GM19043 (cell line): ENCODE measurements around the gene CEP78.
"Not testable (repeated sequence)": the region's sequence is repeated elsewhere in the genome, so short reads cannot be mapped to it uniquely, and the experiment has no call there.

Experiments used
- ATAC-seq: cut with Tn5 transposase; IDR thresholded peaks from one replicate; pipeline ENCODE4 v1.9.1; 2021; ENCODE audit warnings: low read depth; ENCODE audit not compliant: unreplicated experiment

Gene CEP78, protein sequence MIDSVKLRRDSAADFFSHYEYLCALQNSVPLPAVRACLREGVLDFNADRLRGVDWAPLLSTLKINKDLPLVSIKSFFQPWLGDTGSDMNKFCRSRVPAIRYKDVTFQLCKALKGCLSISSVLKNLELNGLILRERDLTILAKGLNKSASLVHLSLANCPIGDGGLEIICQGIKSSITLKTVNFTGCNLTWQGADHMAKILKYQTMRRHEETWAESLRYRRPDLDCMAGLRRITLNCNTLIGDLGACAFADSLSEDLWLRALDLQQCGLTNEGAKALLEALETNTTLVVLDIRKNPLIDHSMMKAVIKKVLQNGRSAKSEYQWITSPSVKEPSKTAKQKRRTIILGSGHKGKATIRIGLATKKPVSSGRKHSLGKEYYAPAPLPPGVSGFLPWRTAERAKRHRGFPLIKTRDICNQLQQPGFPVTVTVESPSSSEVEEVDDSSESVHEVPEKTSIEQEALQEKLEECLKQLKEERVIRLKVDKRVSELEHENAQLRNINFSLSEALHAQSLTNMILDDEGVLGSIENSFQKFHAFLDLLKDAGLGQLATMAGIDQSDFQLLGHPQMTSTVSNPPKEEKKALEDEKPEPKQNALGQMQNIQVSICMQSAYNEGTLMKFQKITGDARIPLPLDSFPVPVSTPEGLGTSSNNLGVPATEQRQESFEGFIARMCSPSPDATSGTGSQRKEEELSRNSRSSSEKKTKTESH

DNA sequence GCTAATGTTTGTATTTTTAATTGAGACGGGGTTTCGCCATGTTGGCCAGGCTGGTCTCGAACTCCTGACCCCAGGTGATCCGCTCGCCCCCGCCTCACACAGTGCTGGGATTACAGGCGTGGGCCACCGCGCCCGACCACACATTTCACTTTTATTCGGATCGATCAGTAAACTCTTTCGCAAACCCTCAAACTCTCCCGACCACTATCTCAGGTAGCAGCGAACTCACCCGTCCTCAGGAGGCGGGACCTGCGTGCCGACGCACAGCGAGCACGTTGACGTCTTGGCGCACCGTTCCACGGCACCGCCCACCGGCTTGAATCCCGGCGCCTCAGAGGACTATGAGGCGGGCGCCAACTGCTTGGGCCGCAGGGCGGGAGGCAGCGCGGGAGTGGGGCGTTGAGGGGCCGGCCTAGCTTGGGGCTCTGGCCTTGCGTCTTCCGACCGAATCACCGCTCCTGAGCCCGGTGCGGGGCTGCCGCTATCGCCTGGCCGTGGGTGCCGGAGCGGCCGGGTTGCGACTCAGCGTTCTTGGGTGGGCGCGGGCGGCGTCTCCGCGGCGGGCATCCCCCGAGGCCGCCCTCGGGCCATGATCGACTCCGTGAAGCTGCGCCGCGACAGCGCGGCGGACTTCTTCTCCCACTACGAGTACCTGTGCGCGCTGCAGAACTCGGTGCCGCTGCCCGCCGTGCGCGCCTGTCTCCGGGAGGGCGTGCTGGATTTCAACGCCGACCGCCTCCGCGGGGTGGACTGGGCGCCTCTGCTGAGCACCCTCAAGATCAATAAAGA lies at the start of gene CEP78:
Gene CEP78 (plus strand): TSS at position 314 of the 789 bp plus-strand sequence. CDS start 276 bp downstream, at position 590.
- ATAC-seq: peak; percentile 97

DNA sequence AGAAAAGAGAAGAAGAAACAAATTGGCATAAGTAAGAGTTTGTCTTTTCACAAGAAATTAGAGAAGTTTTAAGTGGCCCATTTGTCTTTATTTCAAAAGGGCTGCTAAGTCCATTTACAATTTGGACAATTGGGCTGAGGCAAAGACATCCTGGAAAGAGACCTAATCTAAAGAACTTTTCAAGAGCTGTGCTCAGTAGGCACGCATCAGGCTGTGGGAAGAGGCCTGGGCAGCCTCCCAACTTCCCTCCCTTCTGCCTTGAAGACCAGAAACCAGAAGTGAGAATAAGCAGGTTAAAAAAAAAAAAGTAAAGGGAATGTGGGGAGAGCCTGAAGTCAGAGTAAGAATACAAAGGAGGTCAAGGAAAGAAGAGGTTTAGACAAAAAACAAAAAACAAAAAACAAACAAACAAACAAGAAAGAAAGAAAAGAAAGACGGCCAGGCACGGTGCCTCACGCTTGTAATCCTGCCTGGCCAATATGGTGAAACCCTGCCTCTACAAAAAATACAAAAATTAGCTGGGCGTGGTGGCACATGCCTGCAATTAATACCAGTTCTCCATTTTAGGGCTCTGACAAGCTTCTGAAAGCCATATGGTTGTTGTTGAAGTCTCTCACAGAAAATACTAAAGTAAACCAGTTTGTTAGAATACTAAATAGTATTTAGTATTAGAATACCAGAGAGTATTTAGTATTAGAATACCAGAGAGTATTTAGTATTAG lies 48.0 kb upstream of the CEP78 start:
- ATAC-seq: no peak

DNA sequence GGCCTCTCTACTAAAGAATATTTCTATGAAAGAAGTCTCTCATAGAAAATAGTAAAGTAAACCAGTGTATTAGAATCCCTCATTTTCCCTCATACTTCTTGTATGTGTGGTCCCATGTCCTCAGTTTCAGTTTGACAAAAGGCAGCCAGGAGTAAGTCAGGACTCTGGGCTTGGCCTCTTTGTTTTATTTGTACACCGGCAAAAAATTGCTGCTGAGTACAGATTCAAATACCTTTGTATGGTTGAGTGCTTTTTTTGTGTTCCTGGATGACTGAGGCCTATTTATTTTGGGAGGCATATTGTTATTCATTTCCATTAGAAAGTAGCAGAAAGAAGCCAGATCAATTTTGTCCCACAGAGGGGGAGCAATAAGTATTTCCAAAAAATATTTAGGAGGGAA lies 47.3 kb upstream of the CEP78 start:
- no peak for ATAC-seq

DNA sequence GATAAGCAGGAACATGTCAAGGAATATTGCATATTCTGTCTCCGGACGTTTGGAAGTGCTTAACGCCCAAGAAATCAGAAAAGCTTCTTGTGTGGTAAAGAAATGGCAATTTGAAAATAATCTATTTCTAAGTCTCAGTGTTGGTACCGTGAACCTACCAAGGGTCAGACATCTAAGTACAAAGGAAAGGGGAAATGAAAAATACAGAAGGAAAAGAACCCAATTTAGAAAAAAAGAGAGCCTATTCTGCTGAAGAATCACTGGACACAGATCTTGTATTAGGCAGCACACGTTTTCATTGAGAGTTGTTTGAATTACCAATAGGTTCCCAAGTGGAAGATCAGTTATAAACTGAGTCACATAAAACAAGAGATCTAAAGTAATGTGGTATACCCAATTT lies 46.9 kb upstream of the CEP78 start:
- ATAC-seq: no peak

DNA sequence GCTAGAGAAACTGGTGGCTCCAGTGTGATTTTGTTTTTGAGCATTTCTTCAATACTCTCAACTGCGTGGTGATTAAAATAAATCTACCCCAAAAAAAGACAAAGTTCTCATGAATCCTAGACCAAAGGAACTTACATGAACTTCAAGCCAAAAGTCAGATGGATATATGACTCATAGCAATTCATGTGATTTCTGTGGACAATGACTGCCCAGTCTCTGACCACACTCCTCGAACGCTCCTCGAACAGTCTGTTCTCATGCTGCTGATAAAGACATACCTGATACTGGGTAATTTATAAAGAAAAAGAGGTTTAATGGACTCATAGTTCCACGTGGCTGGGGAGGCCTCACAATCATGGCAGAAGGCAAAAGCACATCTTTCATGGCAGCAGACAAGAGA lies 46.4 kb upstream of the CEP78 start:
- no peak for ATAC-seq

DNA sequence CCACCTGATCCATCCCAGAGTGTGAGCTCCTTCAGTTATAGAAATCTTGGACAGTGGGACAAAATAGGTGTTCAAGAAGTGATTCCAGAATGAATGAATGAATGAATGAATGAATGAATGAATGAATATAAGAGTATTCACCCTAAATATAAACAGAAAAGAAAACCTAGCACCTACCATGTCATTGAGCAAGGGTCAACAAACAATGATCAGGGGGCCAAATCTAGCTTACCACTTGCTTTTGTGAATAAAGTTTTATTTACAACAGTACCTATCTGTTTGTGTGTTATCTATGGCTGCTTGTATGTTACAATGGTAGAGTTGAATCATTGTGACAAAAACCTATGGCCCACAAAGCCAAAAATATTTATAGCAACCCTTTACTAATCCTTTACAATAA lies 43.9 kb upstream of the CEP78 start:
- ATAC-seq: no peak

DNA sequence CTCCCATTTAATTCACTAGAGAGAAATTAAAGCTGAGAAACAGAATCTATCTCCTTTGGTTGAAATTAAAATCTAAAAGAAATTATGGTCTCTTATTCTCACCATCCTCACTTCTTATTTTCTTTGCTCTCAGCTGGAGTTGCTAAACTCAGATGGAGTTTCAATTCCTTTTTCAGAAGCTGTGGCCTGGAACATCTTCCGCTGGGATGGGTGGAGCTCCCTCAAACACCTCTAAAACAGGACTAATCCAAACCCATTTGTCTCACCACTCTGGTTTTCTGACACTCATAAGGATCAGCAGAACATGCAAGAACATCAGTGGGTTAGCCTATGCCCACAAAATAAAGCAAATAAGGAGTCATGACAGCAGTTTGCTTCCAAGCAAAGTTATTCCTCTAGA lies 39.6 kb upstream of the CEP78 start:
- peak; percentile 57 for ATAC-seq

DNA sequence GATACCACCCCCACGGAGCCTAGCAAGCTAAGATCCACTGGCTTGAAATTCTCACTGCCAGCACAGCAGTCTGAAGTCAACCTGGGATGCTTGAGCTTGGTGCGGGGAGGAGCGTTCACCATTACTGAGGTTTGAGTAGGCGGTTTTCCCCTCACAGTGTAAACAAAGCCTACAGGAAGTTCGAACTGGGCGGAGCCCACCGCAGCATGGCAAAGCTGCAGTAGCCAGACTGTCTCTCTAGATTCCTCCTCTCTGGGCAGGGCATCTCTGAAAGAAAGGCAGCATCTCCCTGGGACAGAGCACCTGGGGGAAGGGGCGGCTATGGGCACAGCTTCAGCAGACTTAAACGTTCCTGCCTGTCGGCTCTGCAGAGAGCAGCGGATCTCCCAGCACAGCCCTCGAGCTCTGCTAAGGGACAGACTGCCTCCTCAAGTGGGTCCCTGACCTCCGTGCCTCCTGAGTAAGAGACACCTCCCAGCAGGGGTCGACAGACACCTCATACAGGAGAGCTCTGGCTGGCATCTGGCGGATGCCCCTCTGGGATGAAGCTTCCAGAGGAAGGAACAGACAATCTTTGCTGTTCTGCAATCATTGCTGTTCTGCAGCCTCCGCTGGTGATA lies 34.6 kb upstream of the CEP78 start:
- ATAC-seq: peak; percentile 70

DNA sequence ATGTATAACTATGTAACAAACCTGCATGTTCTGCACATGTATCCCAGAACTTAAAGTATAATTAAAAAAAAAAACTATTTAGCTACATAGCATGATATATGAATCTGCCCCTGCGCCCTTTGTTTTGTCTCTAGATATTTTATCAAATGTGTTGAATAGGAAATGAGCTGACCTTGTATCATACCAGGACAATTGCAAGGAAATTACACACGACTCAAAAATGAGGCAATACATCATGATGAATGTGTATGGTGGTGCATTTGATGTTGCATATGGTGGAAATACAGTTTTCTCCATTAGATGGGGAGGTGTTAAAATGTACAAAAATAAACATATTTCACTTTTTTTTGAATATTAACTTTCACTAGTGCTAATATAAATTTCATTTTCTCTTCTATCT lies 28.6 kb upstream of the CEP78 start:
- ATAC-seq: no peak

DNA sequence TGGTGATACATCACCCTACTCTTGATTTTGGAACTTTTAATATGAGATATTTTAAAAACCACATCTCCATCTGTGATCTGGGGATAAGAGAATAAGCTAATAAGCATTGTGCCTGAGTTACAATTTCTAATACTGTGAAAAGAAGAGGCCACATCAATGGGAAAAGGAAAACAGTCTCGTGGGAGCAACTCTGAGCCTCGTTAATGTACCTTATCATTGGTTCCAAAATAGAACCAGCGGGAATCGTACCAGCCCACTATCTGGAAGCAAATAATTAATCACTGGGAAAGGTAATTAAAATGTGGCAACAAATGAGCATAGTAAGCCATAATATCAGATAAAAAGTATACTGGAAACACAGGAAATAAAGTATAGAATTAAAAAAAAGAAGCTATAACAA lies 28.0 kb upstream of the CEP78 start:
- ATAC-seq: no peak

DNA sequence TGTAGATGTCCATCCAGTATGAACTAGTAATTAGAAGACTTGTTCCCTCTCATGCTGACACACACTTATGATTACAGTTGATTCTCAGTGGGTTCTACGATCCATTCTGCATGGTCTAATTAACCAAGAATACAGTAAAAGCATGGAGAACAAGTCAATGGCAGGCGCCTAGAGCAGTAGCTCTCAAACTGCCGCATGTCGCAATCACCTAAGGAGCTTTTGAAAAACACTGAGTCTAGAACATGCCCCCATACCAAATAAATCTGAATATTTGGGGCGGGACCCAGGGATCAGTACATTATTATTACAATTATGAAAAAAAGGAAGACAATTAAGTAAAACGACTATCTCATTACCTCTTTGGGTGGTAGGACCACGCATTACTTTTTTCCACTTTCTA lies 26.7 kb upstream of the CEP78 start:
- ATAC-seq: no peak

DNA sequence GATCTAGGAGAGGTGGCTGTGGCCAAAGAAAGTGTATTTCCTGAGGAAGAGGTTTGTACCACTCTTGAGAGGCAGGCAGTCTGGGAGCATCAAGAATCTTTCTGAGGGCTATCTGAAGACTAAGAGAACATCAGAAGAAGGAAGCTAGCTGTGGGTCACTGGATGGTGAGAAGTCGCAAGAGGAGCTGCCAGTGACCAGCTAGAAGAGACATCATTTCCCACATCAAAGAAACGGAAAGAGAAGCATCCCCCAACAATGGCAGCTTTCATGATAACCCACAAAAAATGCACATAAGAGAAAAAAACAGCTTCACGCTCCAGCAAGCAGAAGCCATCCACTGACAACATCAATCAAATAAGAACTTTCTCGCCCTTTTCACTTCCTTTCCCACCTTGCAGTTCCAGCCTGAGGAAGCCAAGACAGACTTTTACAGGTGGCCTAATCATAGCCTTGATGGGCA lies 25.0 kb upstream of the CEP78 start:
- ATAC-seq: peak; percentile 91

DNA sequence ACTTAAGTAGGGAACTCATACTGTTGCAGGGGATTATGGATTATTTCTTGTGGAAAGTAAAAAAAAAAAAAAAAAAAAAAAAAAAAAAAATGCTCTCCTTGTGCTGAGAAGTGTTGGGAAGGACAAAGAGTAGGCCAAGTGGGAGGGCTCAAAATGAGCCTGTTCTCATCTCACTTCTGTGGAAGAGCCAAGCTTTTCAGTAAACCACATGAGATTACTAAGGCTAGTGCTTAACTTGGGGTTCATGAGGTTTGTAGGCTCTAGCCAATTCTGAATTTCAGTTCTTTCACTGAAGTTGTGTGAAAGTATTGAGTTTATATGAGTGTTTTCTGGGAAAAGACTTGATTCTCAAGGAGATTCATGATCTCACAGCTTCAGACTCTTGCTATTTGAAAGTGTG lies 23.0 kb upstream of the CEP78 start:
- no peak for ATAC-seq

DNA sequence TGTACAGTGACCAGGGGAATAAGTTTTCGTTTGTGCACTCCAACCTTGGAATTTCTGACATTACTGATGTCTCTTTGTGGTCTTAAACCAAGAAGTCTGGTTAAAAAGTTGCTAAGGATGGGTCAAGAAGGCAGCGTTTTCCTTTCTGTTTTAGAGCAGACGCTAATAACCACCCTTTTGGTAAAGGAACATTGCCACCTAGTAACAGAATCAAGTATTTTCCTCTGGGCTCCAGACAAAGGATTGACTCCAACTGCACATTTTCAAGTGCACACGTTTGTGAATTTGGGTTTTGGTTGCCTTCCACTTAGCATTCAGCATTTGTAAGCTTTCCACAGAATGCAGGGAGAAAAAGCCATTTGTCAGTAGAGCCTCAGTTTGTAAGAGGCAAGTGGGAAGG lies 22.2 kb upstream of the CEP78 start:
- ATAC-seq: no peak

DNA sequence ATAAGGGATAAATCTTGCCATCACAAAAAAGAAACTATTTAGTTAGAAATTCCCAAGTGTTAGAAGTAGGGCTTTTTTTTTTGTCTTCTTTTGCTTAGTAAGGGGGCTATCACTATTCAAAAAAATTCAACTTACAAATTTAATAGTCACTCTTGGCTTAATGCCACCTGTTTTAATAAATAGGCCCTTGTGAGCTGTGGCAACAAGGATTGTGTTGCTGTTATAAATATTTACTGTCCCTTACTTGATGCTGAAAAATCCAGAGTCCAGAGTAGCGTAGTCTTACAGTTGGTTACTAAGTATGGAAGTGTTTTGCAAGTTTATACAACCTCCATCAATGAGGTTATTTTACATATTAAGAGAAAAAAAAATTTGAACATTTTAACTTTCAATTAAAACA lies 21.4 kb upstream of the CEP78 start:
- ATAC-seq: no peak

DNA sequence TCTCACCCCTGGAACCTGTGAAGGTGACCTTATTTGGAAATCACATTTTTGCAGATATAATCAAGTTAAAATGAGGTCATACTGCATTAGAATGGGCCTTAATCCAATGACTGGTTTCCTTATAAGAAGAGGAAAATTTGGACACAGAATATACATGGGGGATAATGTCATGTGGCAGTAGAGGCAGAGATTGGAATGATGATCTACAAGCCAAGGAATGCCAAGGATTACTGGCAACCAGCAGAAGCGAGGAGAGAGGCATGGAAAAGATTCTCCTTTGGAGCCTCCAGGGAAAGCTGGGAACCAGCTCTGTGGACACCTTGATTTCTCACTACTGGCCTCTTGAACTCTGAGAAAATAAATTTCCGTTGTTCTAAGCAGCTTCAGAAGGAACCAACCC lies 20.2 kb upstream of the CEP78 start:
- no peak for ATAC-seq

DNA sequence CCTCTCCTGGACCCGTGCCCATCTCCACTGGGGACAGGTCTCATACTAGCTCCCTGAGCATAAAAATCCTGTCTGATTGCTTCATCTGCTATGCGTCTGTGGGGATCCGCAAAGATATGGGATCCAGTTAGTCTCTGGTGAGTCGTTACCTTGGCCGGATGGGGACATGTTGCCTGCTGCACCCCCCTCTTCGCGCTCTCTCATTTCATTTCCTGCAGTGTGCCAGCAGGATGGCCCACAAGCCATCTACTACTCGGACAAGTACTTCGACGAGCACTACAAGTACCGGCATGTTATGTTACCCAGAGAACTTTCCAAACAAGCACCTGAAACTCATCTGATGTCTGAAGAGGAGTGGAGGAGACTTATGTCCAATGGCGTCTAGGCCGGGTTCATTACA lies 17.0 kb upstream of the CEP78 start:
- no peak for ATAC-seq

DNA sequence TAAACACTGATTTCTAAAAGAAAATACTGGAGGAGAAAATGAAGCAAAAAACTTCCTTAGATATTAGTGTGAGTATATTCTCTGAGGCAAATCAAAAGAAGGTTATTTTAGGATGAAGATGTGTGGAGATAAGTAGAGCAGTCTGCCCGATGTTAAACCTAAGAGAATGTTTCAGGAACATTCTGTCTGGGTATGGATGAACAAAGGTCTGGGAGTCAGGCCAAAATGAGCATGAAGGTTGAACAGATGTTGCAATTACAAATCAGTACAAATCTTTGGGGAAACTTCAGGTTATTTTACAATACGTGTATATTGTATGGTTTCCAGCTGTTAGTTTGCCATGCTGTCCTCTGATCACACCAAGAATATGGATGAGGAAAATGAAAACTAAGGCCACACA lies 14.4 kb upstream of the CEP78 start:
- ATAC-seq: no peak

DNA sequence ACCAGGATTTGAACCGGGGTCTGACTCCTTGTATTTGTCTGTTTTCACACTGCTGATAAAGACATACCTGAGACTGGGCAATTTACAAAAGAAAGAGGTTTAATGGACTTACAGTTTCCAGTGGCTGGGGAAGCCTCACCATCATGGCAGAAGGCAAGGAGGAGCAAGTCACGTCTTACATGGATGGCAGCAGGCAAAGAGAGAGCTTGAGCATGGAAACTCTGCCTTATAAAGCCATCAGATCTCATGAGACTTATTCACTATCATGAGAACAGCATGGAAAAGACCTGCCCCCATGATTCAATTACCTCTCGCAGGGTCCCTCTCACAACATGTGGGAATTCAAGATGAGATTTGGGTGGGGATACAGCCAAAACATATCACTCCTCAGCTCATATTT lies 14.0 kb upstream of the CEP78 start:
- ATAC-seq: not testable (repeated sequence)

DNA sequence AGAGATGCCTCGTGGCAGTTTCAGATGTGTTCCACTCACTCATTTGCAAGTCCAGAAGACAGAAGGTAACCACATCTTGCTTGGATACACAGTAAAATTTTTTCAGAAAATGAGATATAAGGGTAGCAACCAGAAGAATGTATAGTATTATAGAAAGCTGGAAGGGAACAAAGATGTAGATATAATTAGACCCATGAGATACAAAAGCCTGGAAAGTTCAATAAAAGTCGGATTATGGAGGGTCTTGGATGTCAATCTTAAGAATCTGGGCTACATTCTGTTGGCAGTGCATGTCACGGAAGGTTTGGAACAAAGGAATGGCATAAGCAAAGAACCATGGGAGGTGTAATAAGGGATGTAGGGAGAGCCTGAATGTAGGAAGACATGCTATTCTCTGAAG lies 5.1 kb upstream of the CEP78 start:
- ATAC-seq: no peak
